Dedifferentiated amniotic fluid mesenchymal stem cell (primary cell): ENCODE results near the gene AVPR1A.

ENCODE experiments used
- DNase-seq: peaks from one replicate; pipeline ENCODE4 v3.0.0-alpha.2; 2016; ENCODE audit errors: extremely low spot score

The AVPR1A gene

DNA sequence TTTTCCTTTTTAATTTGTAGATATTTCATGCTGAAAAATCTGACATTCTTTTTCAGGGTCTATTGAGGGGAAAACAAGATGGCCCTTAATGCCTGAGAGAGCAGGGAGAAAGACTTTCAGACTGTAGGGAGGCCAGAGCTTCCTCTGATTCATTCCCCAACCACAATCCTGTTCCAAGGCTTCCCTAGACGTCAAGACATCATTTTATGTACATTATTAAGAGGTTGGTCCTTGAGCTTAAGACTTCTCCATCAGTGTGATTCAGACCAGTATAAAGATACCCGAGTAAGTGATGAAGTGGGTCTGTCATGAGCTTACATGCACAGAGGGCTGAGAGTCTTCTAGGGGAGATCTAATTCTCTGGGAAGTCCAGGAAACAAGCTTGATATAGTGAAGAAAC lies 57.3 kb downstream of the AVPR1A start:
- no peak for DNase-seq

- no peak for DNase-seq
Observed at GRCh38 chr12:63093084-63093483, 57.9 kb downstream of the AVPR1A start.
